GM19099 (cell line): ENCODE data around the gene MXRA8.

Experiments
- POLR2A ChIP-seq: IDR thresholded peaks from 3 replicates; pipeline ENCODE4 v1.6.1; 2011; ENCODE audit warnings: low read depth; ENCODE audit not compliant: insufficient read length; ENCODE audit errors: extremely low read depth

The MXRA8 gene

DNA sequence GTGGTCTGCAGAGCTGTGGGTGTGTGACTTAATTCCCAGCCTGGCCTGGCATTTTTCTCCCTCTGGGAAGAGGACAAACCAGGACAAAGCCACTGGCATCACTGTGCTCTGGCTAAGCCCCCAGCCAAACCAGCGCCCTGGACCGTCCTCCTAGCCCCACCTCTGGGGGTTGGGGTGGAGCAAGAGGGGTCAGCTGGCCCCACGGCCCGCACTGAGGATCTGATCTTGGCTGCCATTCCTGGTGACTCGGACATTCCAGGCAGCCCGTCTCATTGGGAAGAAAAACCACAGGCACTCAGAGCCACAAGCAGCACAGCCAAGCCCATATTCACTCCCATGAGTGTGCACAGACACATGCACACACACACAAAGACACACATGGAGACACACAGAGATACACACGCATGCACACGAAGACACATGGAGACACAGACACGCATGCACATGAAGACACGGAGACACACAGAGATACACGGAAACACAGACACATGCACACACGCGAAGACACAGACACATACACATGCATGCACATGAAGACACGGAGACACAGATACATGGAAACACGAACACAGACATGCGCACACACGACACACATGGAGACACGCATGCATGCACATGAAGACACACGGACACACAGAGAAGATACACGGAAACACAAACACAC lies 2.3 kb upstream of the MXRA8 start:
- TF ChIP-seq POLR2A, result no peak

DNA sequence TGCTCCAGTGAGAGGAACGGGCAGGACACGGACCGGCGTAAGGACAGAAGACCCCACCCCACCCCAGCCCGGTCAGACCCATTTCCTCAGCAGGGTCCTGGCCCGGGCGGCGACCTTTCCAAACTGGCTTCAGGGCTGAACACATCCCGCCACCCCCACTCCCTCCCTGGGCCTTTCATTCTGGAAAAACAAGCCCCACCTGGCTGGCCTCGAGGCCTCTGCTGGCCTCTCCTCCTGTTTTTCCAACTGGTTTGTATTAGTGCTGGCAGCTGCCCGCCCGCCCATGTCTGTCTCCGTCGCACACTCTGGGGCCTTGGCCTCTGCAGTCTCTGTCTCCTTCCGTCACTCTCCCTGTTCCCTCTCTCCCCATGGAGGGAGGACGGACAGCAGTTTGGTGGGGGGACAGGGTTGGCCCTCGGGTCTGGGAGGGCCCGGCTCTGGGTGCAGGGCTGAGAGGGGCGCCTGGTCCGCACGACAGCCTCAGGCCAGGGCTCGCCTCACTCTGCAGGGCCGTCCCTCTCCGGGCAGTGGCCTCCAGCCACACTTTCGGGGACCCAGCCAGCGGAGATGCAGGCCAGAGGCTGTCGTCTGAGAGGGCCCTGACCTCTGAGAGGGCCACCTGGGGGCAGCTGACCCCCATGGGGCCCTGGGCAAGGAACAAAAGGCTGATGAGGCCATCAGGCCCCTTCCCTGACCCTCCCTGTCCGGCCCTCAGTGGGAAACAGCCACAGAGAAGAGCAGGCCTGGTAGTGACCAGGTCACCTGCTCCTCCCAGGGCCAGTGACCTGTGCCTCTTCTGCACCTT lies 1.5 kb upstream of the MXRA8 start:
- TF ChIP-seq POLR2A, result no peak

DNA sequence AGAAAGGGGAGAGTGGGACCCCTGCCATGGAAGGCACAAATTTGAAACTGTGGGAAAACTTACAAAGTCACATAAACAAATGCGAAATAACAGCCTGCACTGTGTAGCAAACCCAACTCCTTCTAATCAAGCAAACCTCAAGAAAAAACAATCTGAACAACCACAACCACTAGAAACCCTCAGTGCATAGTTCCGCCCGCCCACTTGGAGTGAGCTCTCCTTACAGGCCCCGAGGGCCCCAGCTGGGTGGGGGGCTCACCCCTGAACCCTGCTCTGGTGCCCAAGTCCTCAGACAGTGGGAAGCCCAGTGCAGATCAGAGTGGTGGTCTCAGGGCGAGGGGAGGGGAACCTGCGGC lies 931 bp upstream of the MXRA8 start:
- TF ChIP-seq POLR2A, result no peak

DNA sequence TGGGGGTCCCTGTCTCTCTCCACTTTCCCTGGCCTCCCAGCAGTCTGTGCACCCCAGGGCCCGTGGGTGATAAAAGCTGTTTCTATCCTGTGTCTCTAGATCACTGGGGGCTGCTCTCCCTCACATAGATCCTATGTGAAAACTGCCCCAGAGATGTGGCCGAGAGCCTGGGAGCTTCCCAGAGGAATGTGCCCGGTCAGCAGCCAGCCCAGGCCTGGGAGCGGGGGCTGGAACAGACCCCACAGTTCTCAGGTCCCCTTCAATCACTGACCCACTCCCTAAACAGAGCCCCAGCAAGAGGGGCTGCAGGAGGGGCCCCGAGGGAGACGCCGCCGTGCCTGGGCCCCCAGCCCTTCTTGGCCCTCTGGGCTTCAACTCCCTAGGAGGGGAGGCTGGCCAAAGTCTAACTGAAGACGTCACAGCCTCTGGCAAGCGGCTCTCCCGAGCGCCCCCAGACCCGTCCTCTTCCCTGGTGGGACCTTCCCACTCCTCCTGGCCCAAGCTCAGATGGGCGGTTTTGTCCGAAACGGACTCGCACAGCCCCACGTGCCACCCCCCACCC lies 403 bp downstream of the MXRA8 start:
- TF ChIP-seq POLR2A, result no peak

DNA sequence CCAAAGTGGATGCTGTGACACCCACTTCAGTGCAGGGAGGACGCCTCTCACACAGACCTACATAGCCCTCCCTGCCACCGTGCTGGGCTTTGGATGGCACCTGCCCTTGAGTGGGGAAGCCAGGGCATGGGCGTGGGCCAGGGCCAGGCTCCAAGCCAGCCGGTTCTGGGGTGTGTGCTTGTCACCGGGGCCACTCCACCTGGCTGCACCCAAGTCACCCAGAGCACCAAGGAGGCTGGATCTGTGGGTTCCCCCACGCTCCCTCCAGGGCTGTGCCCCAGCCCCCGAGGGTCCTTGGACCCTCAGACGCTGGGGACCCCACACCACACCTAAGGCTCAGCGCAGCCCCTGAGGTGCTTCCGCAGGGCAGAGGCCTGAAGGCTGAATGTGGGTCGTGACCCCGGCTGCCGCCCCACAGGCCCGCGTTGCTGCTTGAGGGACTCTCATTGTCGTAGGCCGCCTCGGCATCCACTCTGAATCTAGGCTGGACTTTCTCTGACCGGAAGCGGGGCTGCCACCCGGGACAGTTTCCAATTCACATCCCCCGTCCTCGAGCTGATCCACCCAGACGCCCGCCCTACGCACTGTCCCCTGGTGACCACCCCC lies 1.5 kb downstream of the MXRA8 start:
- no peak for TF ChIP-seq POLR2A

DNA sequence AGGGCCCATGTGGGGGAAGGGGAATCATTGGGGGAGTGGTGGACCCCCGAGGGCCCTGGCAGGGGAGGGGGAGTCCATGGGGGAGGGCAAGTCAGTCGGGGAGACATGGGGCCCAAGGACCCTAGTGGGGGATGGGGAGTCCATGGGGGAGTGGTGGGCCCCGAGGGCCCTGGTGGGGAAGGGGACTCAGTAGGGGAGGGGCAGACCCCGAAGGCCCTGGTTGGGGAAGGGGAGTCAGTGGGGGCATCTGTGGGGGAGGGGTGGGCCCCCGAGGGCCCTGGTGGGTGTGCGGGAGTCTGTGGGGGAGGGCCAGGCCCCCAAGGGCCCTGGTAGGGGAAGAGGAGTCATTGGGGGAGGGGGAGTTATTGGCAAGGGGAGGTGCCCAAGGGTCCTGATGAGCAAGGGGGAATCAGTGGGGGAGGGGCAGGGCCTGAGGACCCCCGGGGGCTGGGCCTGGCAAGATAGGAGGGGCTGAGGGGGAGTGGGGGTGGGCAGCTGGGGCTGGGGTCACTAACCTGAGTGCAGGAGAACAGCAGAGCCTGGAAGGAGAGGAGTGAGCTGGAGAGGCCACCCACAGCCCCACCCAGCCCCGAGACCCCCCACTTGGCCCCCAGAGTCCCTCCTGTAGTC lies 2.1 kb downstream of the MXRA8 start:
- no peak for TF ChIP-seq POLR2A

DNA sequence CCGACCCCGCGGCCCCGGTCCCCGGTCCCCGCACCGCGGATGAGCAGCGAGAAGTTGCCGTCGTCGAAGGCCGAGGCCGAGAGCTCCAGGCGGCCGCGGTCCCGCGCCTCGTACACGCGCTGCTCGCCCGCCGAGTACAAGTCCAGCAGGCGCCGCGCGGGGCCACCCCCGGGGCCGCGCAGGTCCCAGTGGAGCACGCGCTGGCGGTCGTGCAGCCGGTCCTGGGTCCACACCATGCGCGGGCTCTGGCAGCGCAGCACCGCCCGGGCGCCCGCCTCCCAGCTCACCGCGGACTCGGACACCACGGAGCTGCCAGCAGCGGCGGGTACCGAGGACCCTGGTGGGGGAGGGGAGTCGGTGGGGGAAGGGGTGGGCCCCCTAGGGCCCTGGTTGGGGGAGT lies 2.9 kb downstream of the MXRA8 start:
- TF ChIP-seq POLR2A, result no peak

DNA sequence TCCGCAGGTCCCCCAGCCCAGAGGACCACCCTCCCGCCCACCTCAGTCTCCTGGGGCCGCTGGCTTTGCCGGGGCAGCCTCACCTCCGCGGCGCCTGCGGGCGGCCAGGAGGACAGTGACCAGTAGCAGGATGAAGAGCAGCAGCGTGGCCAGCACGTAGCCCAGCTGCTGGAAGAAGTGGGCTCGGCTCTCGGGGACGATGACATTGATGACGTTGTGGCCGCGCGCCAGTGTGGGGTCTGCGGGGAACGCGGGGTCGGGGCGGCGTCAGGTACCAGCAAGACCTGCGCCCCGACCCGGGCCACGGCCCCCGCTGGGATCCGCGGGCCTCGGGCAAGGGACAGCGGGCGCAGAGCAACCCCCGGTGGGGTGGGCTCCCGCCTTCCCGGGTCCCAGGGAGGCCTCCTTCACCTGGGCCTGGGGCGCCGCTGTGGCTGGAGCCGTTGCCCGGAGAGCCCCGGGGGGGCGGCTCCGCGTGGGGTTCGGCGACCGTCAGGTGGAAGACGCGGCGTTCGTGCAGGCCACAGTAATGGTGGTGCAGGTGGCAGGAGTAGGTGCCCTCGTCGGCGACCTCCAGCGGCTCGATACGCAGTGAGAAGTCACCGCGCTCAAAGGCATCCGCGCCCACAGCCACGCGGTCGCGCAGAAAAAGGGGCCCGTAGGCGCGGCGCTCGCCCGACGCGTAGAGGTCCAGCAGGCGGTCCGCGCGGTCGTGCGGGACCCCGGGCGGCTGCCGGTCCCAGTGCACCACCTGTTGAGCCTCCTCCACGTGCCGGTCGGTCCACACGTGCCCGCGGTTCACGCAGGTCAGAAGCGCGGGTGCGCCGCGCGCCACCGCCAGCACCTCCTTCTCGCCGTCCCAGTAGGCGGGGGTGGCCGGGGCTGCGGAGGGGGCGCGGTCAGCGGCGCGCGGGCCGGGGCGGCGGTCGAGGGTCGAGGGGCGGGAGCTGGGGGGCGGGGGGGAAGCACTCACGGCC lies 3.8 kb downstream of the MXRA8 start:
- TF ChIP-seq POLR2A, result no peak

DNA sequence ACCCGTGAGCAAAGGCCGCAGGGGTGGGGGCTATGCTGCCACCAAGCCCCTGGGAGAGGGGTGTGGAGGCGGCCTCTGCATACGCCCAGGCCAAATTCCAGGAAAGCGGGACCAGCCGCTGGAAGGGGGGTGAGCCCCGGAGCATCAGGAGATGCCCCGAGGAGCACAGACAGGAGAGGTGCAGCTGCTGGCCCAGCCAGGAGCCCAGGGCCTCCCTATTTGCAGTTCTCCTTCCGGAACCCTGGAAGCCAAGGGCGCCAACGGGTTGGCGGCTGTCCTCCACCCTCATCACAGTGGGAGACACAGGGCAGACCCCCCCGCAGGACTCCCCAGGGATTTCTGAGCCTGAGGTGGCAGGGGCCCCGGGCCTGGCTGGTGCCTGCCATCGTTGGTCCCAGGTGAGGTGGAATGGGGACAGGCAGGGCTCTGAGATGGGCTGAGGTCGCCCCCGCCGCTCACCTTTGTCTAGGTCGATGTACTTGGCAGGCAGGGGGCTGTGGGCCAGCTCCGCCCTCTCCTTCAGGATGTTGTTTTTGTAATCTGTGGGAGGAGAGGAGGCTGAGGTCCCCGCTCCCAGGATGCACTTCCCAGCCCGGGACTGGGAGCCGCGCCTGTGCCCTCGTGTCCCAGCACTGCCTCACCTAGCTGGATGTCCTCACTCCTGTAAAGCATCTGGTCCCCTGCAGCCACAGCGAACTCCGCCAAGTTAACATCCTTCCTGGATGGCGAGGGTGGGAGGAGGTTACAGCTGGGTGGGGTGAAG lies 4.8 kb downstream of the MXRA8 start:
- no peak for TF ChIP-seq POLR2A

DNA sequence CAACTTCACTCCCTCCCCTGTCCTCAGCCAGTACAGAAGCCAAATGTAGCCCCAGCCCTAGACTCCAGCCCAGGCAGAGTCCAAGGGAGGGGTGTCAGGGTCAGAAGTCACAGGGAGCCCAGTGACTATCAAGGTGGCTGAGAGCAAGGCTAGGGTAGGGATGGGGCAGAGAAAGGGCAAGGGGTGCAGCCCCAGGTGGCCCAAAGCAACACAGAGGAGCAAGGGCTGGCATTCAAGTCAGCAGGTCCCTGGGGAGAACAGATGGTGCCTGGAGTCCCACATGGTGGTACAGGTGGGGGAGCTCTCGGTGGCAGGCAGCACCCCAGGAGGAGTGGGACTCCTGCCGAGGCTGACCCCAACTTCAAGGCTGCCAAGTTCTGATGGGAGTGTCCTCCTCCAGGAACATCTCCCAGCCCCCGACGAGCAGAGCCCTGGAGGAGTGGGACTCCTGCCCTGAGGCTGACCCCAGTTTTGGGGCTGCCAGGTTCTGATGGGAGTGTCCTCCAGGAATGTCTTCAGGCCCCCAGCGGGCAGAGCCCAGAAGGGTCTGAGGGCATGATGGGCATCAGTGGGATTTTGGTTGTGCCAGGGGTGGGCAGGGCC lies 5.5 kb downstream of the MXRA8 start:
- TF ChIP-seq POLR2A, result no peak

DNA sequence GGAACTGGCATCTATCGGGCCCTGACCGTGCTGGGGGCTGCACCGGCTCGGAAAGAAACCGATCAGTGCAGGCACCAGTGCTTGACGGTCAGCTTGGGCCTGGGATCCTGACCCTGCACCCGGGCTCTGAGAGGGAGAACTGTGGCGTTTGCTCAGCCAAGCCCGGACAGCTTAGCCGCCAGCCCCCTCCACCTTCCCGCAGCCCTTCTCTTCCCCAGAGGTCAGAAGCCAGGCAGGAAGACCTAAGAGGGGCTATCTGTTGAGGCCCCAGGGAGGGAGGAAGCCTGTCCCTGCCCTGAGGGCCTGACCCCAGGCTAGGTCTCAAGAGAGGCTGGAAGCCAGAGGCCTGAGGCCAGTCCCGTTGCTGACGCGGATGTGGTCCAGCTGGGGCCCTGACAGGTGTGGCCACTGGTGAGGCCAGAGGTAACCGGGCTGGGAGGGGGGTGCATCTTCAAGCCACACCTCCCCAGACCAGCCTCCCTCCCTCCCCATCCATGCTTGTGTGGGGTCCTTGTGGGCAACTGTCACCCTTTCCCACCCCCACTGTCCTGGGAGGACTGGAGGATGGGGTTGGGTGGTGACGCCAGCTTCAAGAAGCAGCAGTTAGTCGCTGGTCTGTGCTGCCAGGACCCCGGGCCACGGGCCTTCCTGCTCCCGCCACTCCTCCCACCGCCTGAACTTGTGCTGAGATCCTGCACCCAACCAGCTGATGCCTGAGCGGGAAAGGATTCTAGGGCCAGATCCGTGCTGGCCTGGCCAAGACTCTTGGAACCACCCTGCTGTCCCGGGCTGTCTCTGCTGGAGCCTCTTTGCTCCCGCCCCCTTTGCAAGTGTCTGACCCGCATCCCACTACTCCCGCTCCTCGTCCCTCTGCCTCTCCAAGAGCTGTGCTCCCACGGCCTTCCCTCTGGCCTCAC lies 6.6 kb downstream of the MXRA8 start:
- no peak for TF ChIP-seq POLR2A
